Coronary artery (tissue), 2 donors: ENCODE results near the gene TOMM20.

Experiments used
- DNase-seq: peaks from one replicate; pipeline ENCODE4 v3.0.0-alpha.2; 2017; ENCODE audit warnings: low spot score
- H3K27ac ChIP-seq, 2 donors: fragments of 200-600 bp; sonication (generic); one replicate each; pipeline ENCODE4 v1.5.1; 2016 to 2019
- H3K4me3 ChIP-seq: fragments of 200-600 bp; sonication (generic); 2 replicates; pipeline ENCODE4 v1.5.1; 2016; ENCODE audit warnings: mild to moderate bottlenecking, moderate library complexity
- CTCF ChIP-seq: fragments of 200-600 bp; sonication (generic); IDR thresholded peaks from one replicate; pipeline ENCODE4 v1.5.1; 2019; ENCODE audit warnings: antibody characterized with exemption

Gene TOMM20

GRCh38 chr1:235105051-235106043 lies 23.3 kb downstream of the TOMM20 start:
- H3K27ac ChIP-seq: no peak overlapping the region
- no peak for TF ChIP-seq CTCF
- H3K4me3 ChIP-seq: no peak overlapping the region
- no peak for DNase-seq

- TF ChIP-seq CTCF: no peak
- no peak overlapping the region for H3K4me3 ChIP-seq
- no peak for DNase-seq
- H3K27ac ChIP-seq: no peak overlapping the region
These were observed 25.6 kb downstream of the TOMM20 start for GRCh38 chr1:235102993-235103411.

GRCh38 chr1:235102259-235102582 lies 26.4 kb downstream of the TOMM20 start:
- Histone ChIP-seq H3K27ac (no peak overlapping the region), H3K4me3 (no peak overlapping the region)
- no peak for DNase-seq
- TF ChIP-seq CTCF: no peak

GRCh38 chr1:235101558-235102258 lies 26.9 kb downstream of the TOMM20 start:
- Histone ChIP-seq H3K27ac (no peak overlapping the region), H3K4me3 (no peak overlapping the region)
- no peak for TF ChIP-seq CTCF
- no peak for DNase-seq

- no peak overlapping the region for H3K27ac ChIP-seq
- no peak overlapping the region for H3K4me3 ChIP-seq
- no peak for DNase-seq
- no peak for TF ChIP-seq CTCF
These were observed 28.4 kb downstream of the TOMM20 start for GRCh38 chr1:235100194-235100772.

GRCh38 chr1:235098991-235099390 lies 29.6 kb downstream of the TOMM20 start:
- no peak for DNase-seq
- Histone ChIP-seq H3K27ac (no peak overlapping the region), H3K4me3 (no peak overlapping the region)
- TF ChIP-seq CTCF: no peak
